HG03097 (cell line): ENCODE data around the gene HK1.
"Not testable (repeated sequence)": the region's sequence is repeated elsewhere in the genome, so short reads cannot be mapped to it uniquely, and the experiment has no call there.

Experiments used
- ATAC-seq: cut with Tn5 transposase; IDR thresholded peaks from one replicate; pipeline ENCODE4 v1.9.1; 2021; ENCODE audit not compliant: unreplicated experiment, low FRiP score

Gene HK1

DNA sequence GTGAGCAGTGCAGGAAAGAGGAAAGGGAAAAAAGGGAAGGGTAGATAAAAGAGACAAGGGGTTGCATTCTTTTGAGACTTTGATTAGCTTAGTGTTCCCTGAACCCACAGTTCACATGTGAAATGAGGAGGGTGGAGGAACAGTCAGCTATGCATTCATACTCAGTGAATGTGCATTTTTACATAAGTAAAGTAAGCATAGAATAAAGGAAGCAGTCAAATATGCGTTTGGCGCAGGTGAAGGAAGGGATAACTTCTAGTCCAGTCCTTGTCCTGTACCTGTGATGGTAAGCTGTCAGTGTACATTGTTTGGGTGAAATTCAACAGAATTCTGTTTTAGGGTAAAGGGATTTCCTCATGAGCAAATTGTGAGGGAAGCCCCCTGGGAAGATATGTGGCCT is 28.1 kb downstream of the HK1 start:
- no peak for ATAC-seq

DNA sequence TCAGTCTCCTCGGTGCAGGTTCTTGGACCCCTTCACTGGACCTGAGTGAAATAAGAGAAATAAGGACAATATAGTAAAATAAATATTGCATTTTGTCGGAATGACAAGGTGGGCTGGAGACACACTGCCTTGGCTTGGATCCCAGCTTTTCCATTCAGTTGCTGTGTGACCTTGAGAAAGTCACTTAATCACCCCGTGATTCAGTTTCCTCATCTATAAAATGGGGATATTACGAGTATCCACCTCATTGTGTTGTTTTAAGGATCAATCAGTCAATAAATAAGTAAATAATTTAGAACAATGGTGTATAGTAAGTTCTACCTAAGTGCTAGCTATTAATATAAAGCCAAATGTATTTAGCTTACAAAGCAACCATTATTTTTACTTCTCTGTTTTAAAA is 29.1 kb downstream of the HK1 start:
- ATAC-seq = no peak

DNA sequence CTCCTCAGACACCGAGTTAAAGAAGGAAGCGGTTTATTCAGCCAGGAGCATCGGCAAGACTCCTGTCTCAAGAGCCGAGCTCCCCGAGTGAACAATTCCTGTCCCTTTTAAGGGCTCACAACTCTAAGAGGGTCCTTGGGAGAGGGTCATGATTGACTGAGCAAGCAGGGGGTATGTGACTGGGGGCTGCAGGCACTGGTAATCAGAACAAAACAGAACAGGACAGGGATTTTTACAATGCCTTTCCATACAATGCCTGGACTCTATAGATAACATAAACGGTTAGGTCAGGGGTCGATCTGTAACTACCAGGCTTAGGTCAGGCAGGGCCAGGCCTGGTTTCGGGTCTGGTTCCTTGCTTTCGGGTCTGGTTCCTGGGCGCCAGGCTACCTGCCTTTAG is 30.0 kb downstream of the HK1 start:
- not testable (repeated sequence) for ATAC-seq

DNA sequence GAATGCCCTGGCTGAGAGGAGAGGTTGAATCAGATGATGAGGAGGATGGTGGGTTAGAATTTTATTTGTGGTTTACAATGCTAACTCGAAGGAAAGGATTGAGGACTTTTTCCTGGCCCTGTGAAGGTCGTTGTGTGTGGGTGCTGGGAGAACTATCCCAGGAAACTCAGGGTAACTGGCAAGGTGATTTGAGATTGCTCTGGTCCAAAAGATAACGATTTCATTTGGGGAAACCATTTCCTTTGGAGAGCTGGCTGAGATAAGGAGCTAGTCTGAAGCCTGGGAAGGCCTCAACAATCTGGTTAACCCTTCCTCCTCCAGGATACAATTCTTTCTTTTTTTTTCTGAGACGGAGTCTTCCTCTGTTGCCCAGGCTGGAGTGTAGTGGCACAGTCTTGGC is 33.0 kb downstream of the HK1 start:
- ATAC-seq = no peak

DNA sequence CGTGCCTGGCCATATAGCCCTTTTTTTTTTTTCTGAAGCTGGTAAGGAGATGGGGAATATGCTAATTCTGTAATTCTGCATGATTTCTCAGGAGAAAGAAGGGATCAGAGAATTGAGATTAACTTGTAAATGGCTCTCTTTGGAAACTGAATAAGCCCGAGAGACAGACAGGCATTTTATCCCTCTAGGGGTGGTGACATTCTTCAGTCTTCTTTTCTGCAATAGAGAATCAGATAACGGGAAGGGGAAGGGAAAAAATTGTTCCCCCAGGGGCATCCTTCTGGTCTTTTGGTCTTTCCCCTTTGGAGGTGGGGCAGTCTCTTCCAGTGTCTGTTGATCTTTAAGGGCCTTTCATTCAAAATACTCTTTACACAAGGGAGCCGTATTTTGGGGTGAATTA is 34.2 kb downstream of the HK1 start:
- ATAC-seq = no peak

DNA sequence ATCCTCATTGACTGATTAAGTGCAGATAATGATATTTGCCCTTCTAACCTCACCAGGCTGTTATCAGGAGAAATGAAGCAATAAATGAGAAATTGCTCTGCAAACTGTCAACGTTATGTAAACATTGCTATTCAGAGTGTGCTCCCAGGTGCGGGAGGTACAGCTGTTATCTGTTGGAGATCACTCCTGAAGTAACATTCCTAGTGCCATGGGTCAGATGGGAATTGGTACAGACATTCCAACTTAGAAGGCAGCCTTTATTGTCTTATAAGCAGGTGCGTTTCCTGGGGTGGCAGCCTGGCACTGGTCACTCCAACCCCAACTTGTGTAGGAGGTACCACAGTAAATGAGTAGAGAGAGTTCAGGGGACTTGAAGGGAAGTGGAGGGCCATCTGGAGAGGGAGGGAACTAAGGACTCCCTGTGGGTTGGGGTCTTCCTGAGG is 36.8 kb downstream of the HK1 start:
- no peak for ATAC-seq

DNA sequence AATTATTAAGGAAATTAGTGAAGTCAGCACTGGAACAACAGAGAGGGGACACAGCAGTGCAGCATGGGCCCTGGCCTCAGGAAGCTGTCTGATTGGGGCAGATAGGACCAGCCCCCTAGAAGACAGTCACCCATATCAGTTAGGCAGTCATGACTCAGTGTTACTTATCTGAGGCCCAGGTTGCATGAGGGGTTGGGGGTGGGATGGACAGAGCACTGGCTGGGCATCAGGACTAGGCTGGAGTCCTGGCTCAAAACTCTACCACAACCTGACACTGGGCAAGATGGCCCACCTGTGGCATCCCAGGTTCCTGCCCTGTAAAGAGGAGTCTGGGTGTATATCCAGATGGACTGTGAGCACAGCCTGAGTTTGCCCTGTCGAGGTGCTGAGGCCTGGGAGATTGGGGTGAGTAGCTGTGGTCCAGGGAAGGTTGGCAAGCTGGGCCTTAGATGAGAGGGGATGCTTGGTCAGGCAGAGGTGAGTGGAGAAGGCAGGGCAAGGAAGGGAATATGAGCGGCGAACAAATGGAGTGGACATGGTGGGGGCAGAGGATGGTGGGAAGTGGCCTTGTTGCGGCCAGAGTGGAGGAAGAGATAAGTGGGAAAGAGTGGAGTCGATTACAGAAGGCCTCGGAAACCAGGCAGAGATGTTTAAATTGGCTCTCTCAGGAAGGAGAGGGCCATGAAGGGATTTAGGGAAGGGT is 37.5 kb downstream of the HK1 start:
- ATAC-seq = no peak

DNA sequence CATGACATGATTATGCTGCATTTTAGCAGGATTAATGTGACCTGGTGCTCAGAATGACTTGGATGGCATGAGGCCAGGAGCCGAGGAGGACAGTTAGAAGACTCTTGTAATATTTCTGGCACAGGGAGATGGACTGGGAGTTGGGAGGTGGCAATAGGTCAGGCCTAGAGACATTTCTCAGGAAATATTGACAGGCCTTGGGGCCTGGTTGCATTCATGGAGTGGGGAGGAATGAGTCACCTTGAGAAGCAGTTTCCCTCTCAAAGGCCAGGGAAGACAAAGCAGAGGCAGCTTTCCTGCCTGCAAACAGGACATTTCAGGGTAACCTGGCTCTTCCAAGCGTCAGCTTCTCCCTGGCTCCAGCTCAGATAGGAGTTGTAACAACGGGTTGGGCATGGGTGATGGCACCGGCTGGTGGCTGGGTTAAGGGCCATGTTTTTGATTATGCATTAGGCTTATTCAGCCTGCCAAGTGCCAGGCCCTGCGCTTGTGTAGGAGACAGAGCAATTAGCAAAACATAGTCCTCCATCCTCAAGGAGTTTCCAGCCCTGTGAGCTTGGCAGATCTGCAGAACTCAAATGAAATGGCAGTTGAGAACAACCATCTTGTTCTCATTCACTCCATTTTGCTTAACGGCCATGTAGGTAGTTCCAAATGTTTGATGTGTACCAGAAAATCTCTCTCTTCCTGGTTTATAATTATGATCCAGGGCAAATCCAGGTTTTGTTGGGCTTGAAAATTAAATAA is 38.2 kb downstream of the HK1 start:
- ATAC-seq = no peak

DNA sequence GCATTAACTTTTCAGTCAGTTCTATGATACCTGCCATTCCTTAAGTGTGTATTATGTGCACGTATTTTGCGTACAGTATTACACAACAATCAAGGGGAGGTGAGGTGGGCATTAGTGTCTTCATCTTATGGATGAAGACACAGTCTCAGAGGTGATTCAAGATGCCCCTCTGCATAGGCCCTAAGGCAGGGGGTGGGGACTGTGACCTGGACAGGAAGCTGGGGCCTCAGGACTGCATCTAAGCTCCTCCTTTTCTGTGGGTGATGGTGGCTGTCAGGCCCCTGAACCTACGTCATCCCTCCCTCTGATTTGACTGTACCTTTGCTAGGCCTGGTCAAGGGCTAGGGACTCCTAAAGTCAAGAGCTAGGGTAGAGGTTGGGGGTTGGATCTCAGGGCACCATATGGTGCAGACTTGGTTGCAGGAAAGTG is 38.9 kb downstream of the HK1 start:
- no peak for ATAC-seq

DNA sequence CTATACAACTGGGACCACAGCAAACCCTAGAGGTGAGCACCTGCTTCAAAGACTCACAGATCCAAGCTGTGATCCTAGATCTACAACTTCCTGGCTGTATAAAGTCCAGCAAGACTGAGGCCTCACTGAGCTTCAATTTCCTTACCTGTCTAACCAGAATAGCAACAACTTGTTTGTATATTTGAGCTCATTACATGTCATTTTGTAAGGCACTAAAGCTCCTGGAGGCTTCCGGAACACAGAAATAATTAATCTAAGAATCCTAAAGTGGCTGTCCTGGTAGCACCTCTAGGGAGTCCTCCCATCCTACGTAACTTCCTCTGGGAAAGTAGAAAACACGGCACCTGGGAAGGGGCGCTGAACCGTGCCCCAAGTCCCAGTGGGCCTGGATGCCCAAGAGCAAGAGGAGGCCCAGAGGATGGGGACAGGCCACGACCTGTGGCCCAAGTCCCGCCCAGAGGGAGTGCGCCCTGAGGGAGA is 39.4 kb downstream of the HK1 start:
- ATAC-seq = no peak

DNA sequence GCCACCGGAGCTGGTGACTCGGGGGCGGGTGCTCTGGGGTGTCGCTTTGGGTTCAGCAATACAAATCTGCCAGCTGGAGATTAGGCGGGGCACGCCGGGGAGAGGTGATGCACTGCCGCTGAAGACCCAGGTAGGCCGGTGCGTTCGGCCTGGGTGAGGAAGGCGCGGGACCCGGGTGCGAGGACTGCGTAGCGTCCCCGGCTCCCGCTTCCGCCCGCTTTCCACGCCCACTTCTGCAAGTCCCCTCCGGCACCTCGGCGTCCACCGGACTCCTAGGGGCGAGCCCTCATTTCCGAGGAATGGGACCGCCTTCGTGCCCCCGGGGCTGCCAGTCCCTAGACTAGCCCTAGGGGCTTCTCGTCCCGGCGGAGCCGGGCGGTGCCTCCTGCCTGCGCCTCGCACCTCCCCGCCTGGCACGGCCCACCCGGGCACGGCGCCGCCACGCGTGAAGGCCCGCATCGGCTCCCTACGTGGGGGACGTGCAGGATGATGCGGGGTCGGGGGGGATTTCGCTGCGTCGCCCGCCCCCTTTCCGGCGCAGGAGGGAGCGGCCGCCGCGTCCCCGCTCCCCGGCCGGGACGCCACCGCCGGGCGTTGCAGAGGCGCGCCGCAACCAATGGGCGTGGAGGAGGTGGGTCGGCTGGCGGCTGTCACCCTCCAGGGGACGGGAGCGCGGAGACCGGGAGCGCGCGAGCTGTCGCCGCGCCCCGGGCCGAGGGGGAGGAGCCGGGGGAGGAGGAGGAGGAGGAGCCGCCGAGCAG is 40.0 kb downstream of the HK1 start:
- ATAC-seq = peak; percentile 80

DNA sequence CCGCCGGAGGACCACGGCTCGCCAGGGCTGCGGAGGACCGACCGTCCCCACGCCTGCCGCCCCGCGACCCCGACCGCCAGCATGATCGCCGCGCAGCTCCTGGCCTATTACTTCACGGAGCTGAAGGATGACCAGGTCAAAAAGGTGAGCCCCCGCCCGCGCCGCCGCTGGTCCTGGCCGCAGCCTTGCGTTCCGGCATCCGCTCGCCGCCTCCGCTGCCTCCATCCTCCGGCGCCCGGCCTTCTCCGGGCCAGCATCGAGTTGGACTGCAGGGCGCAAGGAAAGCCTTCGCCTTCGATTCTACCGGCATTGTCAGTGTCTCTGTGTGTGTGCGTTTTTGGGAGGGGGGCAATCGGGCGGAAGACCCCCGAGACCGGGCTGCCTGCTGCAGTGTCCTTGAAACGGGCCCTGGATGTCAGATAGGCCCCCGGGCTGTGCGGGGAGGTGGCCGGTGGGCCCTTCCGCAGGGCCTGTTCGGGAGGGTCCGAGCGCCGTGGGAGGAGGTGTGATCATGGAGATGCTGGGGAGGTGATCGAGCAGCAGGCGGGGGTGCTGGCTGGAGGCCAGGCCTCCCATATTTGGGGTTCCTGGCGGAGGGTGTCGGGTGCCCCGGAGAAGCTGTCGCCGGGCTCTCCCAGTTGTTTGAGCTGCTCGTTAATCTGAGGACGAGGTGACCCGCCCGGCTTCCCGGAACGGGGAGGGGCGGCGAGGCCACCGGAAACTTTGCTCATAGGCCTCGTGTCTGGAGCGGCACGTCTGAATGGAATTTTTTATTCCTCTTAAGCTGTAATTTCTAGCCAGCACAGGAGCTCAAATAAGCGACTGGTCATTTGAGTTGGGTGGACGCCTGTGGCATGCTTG is 40.8 kb downstream of the HK1 start:
- peak; percentile 16 for ATAC-seq

DNA sequence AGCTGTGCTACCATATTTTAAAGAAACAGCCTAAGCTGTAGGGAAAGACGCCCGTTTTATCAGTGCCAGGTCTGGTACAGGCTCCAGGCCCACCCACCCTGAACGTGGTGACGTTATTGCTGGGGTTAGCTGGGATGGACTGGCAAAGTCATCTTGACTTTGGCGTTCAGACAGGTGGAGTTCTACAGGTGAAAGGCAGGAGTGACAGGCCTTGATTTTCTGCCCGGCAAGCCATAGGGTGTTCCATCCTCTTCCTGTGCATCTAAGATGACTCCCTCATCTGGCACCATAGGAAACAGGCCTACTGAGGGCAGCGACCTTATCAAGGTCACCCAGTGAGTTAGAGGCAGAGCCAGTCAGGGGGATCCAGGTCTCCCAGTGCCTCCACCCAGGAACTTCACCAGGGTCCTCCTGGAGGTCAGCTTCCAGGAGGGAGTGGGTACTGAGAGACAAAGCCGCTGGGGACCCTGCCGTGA is 41.6 kb downstream of the HK1 start:
- ATAC-seq = no peak

DNA sequence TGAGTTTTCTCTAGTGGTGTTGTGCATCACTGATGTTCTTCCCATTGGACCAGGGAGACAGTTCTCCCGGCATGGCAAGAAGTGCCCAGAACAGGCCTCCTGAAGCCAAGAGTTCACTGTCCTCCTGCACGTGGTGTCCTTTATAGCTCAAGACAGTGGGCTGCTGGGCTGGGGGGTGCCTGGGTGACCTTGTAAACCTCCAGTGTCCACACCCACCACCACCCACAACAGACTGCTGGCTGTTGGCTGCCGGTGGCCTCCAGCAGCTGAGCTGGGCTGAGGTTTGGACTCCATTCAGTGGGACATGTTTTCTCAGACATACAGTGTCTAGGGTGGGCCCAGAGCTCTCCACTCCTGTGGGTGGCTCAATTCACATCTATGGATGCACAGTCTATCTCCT is 42.2 kb downstream of the HK1 start:
- no peak for ATAC-seq

DNA sequence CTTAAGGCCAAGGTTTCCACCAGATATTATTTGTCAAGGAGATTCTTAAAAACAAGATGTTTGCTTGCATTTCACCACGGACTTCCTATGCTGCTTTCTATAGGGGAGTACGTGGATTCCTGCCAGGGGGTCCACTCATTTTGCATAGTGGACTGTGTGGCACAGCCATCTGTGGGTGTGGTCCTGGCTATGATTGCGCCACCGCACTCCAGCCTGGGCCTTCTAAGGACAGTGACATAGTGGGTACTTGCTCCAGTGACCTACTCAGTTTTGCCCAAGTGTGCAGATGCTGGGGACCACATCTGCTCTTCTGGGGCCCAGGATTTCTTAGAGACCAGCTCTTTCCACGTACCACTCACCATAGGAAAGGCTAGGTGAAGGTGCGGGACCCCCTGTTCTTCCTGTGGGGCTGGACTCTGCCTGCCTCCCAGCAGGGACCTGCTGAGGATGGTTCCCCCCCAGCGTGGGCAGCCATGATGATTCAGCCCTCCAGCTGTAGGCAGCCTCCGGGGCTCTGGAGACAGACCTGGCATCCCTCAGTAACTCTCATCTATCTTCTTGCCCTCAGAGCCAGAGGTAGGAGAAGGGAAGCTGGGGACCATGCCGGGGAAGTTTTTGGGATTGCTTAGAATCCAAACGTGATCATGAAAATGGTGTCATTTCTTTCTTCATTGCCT is 42.9 kb downstream of the HK1 start:
- ATAC-seq = no peak

DNA sequence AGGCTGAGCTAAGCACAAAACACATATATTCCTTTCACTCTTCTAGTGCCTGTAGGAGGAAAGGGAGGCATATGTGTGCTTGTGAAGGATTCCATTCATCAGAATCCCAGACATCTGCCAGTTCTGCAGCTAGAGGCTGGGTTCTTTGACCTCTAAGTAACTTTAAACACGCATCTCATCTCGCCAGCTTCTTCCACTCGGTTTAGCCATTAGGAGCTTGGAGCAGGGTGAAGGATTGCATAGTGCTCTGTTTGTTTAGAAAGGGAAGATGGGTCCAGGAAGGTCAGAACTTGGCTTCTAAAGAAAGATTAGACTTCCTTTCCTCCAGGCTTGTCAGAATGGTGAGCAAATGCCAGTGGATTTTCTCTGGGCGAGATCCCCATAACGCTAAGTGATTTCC is 43.6 kb downstream of the HK1 start:
- ATAC-seq = no peak

DNA sequence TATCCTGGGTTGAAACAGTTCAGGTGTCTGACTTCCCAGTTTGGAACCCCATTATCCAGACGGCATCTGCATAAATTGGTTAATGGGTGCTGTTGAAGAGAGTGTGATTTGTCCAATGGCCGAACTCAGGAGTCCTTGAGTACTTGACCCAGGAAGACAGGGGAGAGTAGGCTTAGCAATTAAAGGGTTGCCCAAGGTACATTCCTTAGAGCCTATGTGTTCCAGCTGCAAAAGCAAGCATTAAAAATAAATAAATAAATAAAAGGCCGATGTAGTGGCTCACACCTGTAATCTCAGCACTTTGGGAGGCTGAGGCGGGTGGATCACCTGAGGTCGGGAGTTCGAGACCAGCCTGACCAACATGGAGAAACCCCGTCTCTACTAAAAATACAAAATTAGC is 44.0 kb downstream of the HK1 start:
- not testable (repeated sequence) for ATAC-seq

DNA sequence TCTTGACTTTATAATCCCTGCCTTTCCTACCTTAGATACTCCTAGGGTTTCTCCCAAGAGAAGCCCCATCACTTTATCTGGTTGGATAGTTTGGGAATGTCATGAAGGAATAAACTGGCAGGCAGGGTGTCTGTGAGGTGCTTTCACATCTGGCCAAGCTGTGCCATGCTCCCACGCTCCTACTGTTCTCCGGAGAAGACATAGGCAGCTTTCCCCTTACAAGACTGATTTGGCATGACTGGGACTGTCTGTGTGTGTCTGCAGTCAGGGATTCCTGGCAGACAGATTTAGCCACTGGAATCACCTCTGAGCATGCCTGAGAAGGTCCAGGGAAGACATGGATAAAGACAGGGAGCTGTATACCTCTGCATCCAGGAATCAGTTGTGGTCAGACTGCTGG is 45.3 kb downstream of the HK1 start:
- ATAC-seq = no peak

DNA sequence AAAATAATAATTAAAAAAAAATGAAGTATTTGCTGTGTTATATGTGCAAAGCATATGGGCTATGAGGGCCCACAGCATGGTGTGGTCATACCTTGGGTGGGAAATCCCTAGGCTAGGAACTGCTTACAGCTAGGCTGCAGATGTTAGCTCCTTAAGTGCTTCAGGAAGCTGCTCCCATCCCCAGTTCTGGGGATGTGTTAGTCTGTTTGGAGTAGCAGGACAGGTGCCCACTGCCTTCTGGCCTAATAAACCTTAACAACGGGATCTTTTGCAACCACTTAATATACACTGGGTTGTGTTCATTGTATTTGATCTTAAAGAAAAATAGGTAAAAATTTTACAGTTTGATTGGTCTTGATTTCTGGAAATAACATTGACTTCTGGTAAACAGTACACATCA is 46.3 kb downstream of the HK1 start:
- ATAC-seq = no peak
